PC-9 (cell line): ENCODE measurements around the gene MUSTN1. TPM values are rescaled to one million over a fixed set of nuclear protein-coding genes. Genes with fewer than 3 reads are reported as not detected.

ENCODE experiments used
- BruUV-seq: library from RNA; stranded (reverse); fragments of 400-500 nt; replicated peaks from 2 replicates; lab custom pipeline; 2021; lab: Mats Ljungman, UMichigan
- CTCF ChIA-PET: fragments of 300-600 bp; sonication (Branson Sonifier 250); formaldehyde crosslinking; loops from one replicate; lab custom pipeline; 2022; ENCODE audit warnings: antibody characterized with exemption; lab: Charles Lee
- POLR2A ChIA-PET: fragments of 300-600 bp; sonication (Branson Sonifier 250); formaldehyde crosslinking; loops from one replicate; lab custom pipeline; 2022; ENCODE audit warnings: antibody characterized with exemption; ENCODE audit not compliant: unreplicated experiment; lab: Charles Lee
- DNase-seq, 2 experiments: peaks; one replicate each; pipeline versions ENCODE4 v3.0.0 to v3.0.0-alpha.2; 2015 to 2022; ENCODE audit warnings: mixed read lengths in 1 of 2
- H2AFZ ChIP-seq: fragments of 200-600 bp; sonication (generic); 2 replicates; pipeline ENCODE4 v1.8.1; 2017; ENCODE audit warnings: antibody characterized with exemption
- H3F3A ChIP-seq: fragments of 200-600 bp; sonication (generic); 2 replicates; pipeline ENCODE4 v1.8.1; 2017; ENCODE audit warnings: antibody characterized with exemption, mild to moderate bottlenecking, low read depth; ENCODE audit not compliant: insufficient read depth
- H3K27ac ChIP-seq: fragments of 200-600 bp; sonication (generic); 2 replicates; pipeline ENCODE4 v1.6.1; 2016; ENCODE audit warnings: mixed run types
- H3K27me3 ChIP-seq: fragments of 200-600 bp; sonication (generic); 2 replicates; pipeline ENCODE4 v1.6.1; 2016; ENCODE audit warnings: low read depth, mixed run types; ENCODE audit not compliant: insufficient read depth
- H3K36me3 ChIP-seq: fragments of 200-600 bp; sonication (generic); 2 replicates; pipeline ENCODE4 v1.6.1; 2016; ENCODE audit warnings: low read depth, mixed run types
- H3K4me1 ChIP-seq: fragments of 200-600 bp; sonication (generic); replicated peaks from 2 replicates; pipeline ENCODE4 v1.6.1; 2016; ENCODE audit warnings: mixed run types; ENCODE audit not compliant: insufficient read depth
- H3K4me2 ChIP-seq: fragments of 200-600 bp; sonication (generic); 2 replicates; pipeline ENCODE4 v1.6.1; 2017; ENCODE audit warnings: mixed run types
- H3K4me3 ChIP-seq: fragments of 200-600 bp; sonication (generic); 2 replicates; pipeline ENCODE4 v1.6.1; 2016; ENCODE audit warnings: mixed run types
- H3K79me2 ChIP-seq: fragments of 200-600 bp; sonication (generic); 2 replicates; pipeline ENCODE4 v1.6.1; 2017; ENCODE audit warnings: low read depth, mixed run types
- H3K9me2 ChIP-seq: fragments of 200-600 bp; sonication (generic); 2 replicates; pipeline ENCODE4 v1.8.1; 2017; ENCODE audit warnings: mild to moderate bottlenecking; ENCODE audit not compliant: insufficient read depth
- H3K9me3 ChIP-seq: fragments of 200-600 bp; sonication (generic); 2 replicates; pipeline ENCODE4 v1.8.1; 2016; ENCODE audit warnings: low read depth; ENCODE audit not compliant: insufficient read depth
- H4K20me1 ChIP-seq: fragments of 200-600 bp; sonication (generic); 2 replicates; pipeline ENCODE4 v1.8.1; 2017; ENCODE audit not compliant: insufficient read depth
- CTCF ChIP-seq: fragments of 200-600 bp; sonication (generic); conservative IDR thresholded peaks from 2 replicates; pipeline ENCODE4 v1.6.1; 2017; ENCODE audit warnings: mixed run types, antibody characterized with exemption, mild to moderate bottlenecking, moderate library complexity
- EZH2 ChIP-seq: fragments of 200-600 bp; sonication (generic); IDR thresholded peaks from 2 replicates; pipeline ENCODE4 v1.8.0; 2017; ENCODE audit warnings: antibody characterized with exemption, low read depth
- intact Hi-C: fragments of 100-400 bp; cut with micrococcal nuclease; formaldehyde crosslinking; loops from one replicate; pipeline ENCODE4 v1.10.0; 2022; ENCODE audit not compliant: unreplicated experiment
- total RNA-seq: library from RNA; stranded (reverse); gene quantifications from 2 replicates; pipeline ENCODE4 v1.2.3, GENCODE V29; 2021

The MUSTN1 gene
- total RNA-seq, 1 experiment from 2014 or later = not detected

- Histone ChIP-seq H4K20me1 (no peaks in the 10 kb centered on the region), H2AFZ (no peak overlapping the region), H3K27ac (no peak overlapping the region), H3K27me3 (no peaks in the 10 kb centered on the region), H3K4me2 (no peak overlapping the region), H3K4me3 (no peak overlapping the region), H3K4me1 (no peaks in the 10 kb centered on the region), H3K79me2 (no peaks in the 10 kb centered on the region), H3K9me3 (no peaks in the 10 kb centered on the region), H3K36me3 (no peaks in the 10 kb centered on the region), H3K9me2 (no peaks in the 10 kb centered on the region), H3F3A (no peaks in the 10 kb centered on the region)
- intact Hi-C loops = no loop called here
- no peak for DNase-seq
- POLR2A ChIA-PET = no interaction called here
- CTCF ChIA-PET = no interaction called here
- no TSS peak for BruUV-seq
- TF ChIP-seq CTCF (no peak), EZH2 (no peak)
Observed at GRCh38 chr3:52857864-52858263, 23.0 kb upstream of the MUSTN1 start.

- no peaks in the 10 kb centered on the region for H4K20me1 ChIP-seq
- CTCF ChIA-PET = no interaction called here
- H3K79me2 ChIP-seq = no peaks in the 10 kb centered on the region
- H3K9me2 ChIP-seq = no peaks in the 10 kb centered on the region
- H3K4me3 ChIP-seq = no peak overlapping the region
- H3K4me2 ChIP-seq = no peak overlapping the region
- H3F3A ChIP-seq = no peaks in the 10 kb centered on the region
- no peaks in the 10 kb centered on the region for H3K27me3 ChIP-seq
- H3K36me3 ChIP-seq = no peaks in the 10 kb centered on the region
- no peak for DNase-seq
- H3K9me3 ChIP-seq = no peaks in the 10 kb centered on the region
- POLR2A ChIA-PET = no interaction called here
- intact Hi-C loops = no loop called here
- TF ChIP-seq EZH2 (no peak), CTCF (no peak)
- no TSS peak for BruUV-seq
- no peaks in the 10 kb centered on the region for H3K4me1 ChIP-seq
- H2AFZ ChIP-seq = no peak overlapping the region
- no peak overlapping the region for H3K27ac ChIP-seq
Observed at GRCh38 chr3:52857133-52857532, 22.3 kb upstream of the MUSTN1 start.

- H3F3A ChIP-seq = no peaks in the 10 kb centered on the region
- ChIA-PET POLR2A (no interaction called here), CTCF (no interaction called here)
- TF ChIP-seq EZH2 = no peak
- no peak for TF ChIP-seq CTCF
- H3K4me1 ChIP-seq = no peaks in the 10 kb centered on the region
- no peak overlapping the region for H3K27ac ChIP-seq
- H3K9me2 ChIP-seq = no peaks in the 10 kb centered on the region
- H3K4me2 ChIP-seq = no peak overlapping the region
- no peaks in the 10 kb centered on the region for H4K20me1 ChIP-seq
- intact Hi-C loops = no loop called here
- no peaks in the 10 kb centered on the region for H3K36me3 ChIP-seq
- H2AFZ ChIP-seq = no peak overlapping the region
- no peaks in the 10 kb centered on the region for H3K9me3 ChIP-seq
- H3K79me2 ChIP-seq = no peaks in the 10 kb centered on the region
- H3K27me3 ChIP-seq = no peaks in the 10 kb centered on the region
- BruUV-seq = no TSS peak
- no peak for DNase-seq
- H3K4me3 ChIP-seq = no peak overlapping the region
Observed at GRCh38 chr3:52856666-52857065, 21.8 kb upstream of the MUSTN1 start.
